Activated naive CD8-positive, alpha-beta T cell treated with anti-CD3 and anti-CD28 coated beads, Interleukin-2, amount 10 ng/mL, durations not matched to agents 7 days and 5 days (primary cell): ENCODE data around the gene RMC1. TPM values are rescaled to one million over a fixed set of nuclear protein-coding genes. Genes with fewer than 3 reads are reported as not detected.

Experiments
- ATAC-seq: fragments of 150-1000 bp; cut with Tn5 transposase; one replicate; pipeline ENCODE4 v1.10.0; 2021; ENCODE audit warnings: low read depth, moderate library complexity
- POLR2A ChIA-PET: fragments of 350-600 bp; sonication (Branson Sonifier 250); formaldehyde crosslinking; loops from one replicate; lab custom pipeline; 2021; ENCODE audit warnings: antibody characterized with exemption; lab: Charles Lee
- DNase-seq: peaks from one replicate; pipeline ENCODE4 v3.0.0; 2021
- H3K27ac Mint-ChIP-seq: one replicate; pipeline ENCODE4 v1.8.0; 2022; ENCODE audit warnings: mild to moderate bottlenecking, mixed read lengths
- H3K27me3 Mint-ChIP-seq: one replicate; pipeline ENCODE4 v1.8.0; 2022; ENCODE audit warnings: mild to moderate bottlenecking, moderate library complexity, mixed read lengths
- H3K36me3 Mint-ChIP-seq: one replicate; pipeline ENCODE4 v1.8.0; 2021; ENCODE audit warnings: mild to moderate bottlenecking, mixed read lengths
- H3K4me1 Mint-ChIP-seq: one replicate; pipeline ENCODE4 v1.8.0; 2021; ENCODE audit warnings: mixed read lengths
- H3K4me3 Mint-ChIP-seq: one replicate; pipeline ENCODE4 v1.8.0; 2022; ENCODE audit warnings: mild to moderate bottlenecking, moderate library complexity, mixed read lengths
- H3K9me3 Mint-ChIP-seq: one replicate; pipeline ENCODE4 v1.8.0; 2021; ENCODE audit warnings: mixed read lengths
- total RNA-seq, 2 experiments: library from RNA; stranded (reverse); gene quantifications; one replicate each; pipeline ENCODE4 v1.2.3, GENCODE V29; 2021

Gene RMC1
- 10 to 100 TPM; 55.8 to 58.3 TPM for total RNA-seq

GRCh38 chr18:23503038-23503962, at the start of gene RMC1:
Gene RMC1 (plus strand): TSS chr18:23503511. CDS start chr18:23503619, 108 bp downstream.
- peaks cover 11% of the 10 kb centered on the region for H3K36me3 Mint-ChIP-seq
- H3K27ac Mint-ChIP-seq: peak within 1 kb of the TSS; percentile 91
- H3K9me3 Mint-ChIP-seq: no peaks in the 10 kb centered on the region
- H3K27me3 Mint-ChIP-seq: no peaks in the 10 kb centered on the region
- DNase-seq: peak; percentile 99
- peak; percentile 85 for ATAC-seq
- peak within 1 kb of the TSS; percentile 93 for H3K4me3 Mint-ChIP-seq
- H3K4me1 Mint-ChIP-seq: peaks cover 48% of the 10 kb centered on the region
- POLR2A ChIA-PET: interaction anchor here (0.6 to 2.1 kb wide), 3 partner anchors 82 to 1904 kb away, joined by 3 to 8 read pairs (median 3); partner anchors contain the start of gene CABYR

GRCh38 chr18:23453680-23454058, 49.6 kb upstream of the RMC1 start:
- peaks cover 7% of the 10 kb centered on the region for H3K36me3 Mint-ChIP-seq
- peaks cover 41% of the 10 kb centered on the region for H3K4me1 Mint-ChIP-seq
- peak overlapping the region; percentile 99 for H3K4me3 Mint-ChIP-seq
- peak overlapping the region; percentile 87 for H3K27ac Mint-ChIP-seq
- peak; percentile 26 for ATAC-seq
- H3K9me3 Mint-ChIP-seq: no peaks in the 10 kb centered on the region
- no peak for DNase-seq
- POLR2A ChIA-PET: interaction anchor here (0.6 to 1.7 kb wide), 8 partner anchors 9 to 382 kb away, joined by 3 to 8 read pairs (median 3); partner anchors contain the start of gene NPC1
- peaks cover 4% of the 10 kb centered on the region for H3K27me3 Mint-ChIP-seq

GRCh38 chr18:23456835-23457234, 46.5 kb upstream of the RMC1 start:
- Mint-ChIP-seq H3K4me1 (peaks cover 52% of the 10 kb centered on the region), H3K4me3 (no peak overlapping the region), H3K9me3 (no peaks in the 10 kb centered on the region), H3K27me3 (no peaks in the 10 kb centered on the region), H3K27ac (no peak overlapping the region), H3K36me3 (peaks cover 8% of the 10 kb centered on the region)
- DNase-seq (no peak), ATAC-seq (no peak)
- POLR2A ChIA-PET: interaction anchor here (0.6 kb wide), 2 partner anchors 30 to 389 kb away, joined by 3 read pairs; no protein-coding TSS in a partner anchor

GRCh38 chr18:23458830-23459529, 44.3 kb upstream of the RMC1 start:
- ATAC-seq (peak; percentile 45), DNase-seq (no peak)
- POLR2A ChIA-PET: no interaction called here
- Mint-ChIP-seq H3K36me3 (peaks cover 24% of the 10 kb centered on the region), H3K4me1 (peaks cover 47% of the 10 kb centered on the region), H3K9me3 (no peaks in the 10 kb centered on the region), H3K4me3 (no peak overlapping the region), H3K27ac (no peak overlapping the region), H3K27me3 (no peaks in the 10 kb centered on the region)

- DNase-seq (no peak), ATAC-seq (no peak)
- H3K4me1 Mint-ChIP-seq: peaks cover 41% of the 10 kb centered on the region
- H3K27ac Mint-ChIP-seq: no peak overlapping the region
- H3K4me3 Mint-ChIP-seq: no peak overlapping the region
- no peaks in the 10 kb centered on the region for H3K9me3 Mint-ChIP-seq
- POLR2A ChIA-PET: no interaction called here
- no peaks in the 10 kb centered on the region for H3K27me3 Mint-ChIP-seq
- peaks cover 27% of the 10 kb centered on the region for H3K36me3 Mint-ChIP-seq
These were observed 43.8 kb upstream of the RMC1 start for GRCh38 chr18:23459530-23459921.

GRCh38 chr18:23460285-23461273, 42.7 kb upstream of the RMC1 start:
- no peak overlapping the region for H3K27ac Mint-ChIP-seq

GRCh38 chr18:23462876-23463275, 40.4 kb upstream of the RMC1 start:
- ATAC-seq (no peak), DNase-seq (no peak)
- peaks cover 28% of the 10 kb centered on the region for H3K4me1 Mint-ChIP-seq
- H3K36me3 Mint-ChIP-seq: peaks cover 29% of the 10 kb centered on the region
- H3K4me3 Mint-ChIP-seq: no peak overlapping the region
- no peaks in the 10 kb centered on the region for H3K27me3 Mint-ChIP-seq
- POLR2A ChIA-PET: no interaction called here
- no peaks in the 10 kb centered on the region for H3K9me3 Mint-ChIP-seq
- no peak overlapping the region for H3K27ac Mint-ChIP-seq

More at GRCh38 chr18:23460285-23461273, 42.7 kb upstream of the RMC1 start:
- Mint-ChIP-seq H3K36me3 (peaks cover 27% of the 10 kb centered on the region), H3K9me3 (no peaks in the 10 kb centered on the region), H3K4me3 (no peak overlapping the region), H3K4me1 (peaks cover 38% of the 10 kb centered on the region), H3K27me3 (no peaks in the 10 kb centered on the region)
- DNase-seq (no peak), ATAC-seq (no peak)
- POLR2A ChIA-PET: no interaction called here

GRCh38 chr18:23468753-23469459, 34.4 kb upstream of the RMC1 start:
- H3K36me3 Mint-ChIP-seq: peaks cover 22% of the 10 kb centered on the region
- no peaks in the 10 kb centered on the region for H3K9me3 Mint-ChIP-seq
- DNase-seq: no peak
- H3K4me3 Mint-ChIP-seq: no peak overlapping the region
- no peak overlapping the region for H3K27ac Mint-ChIP-seq
- no peaks in the 10 kb centered on the region for H3K4me1 Mint-ChIP-seq
- POLR2A ChIA-PET: no interaction called here
- no peak for ATAC-seq
- H3K27me3 Mint-ChIP-seq: no peaks in the 10 kb centered on the region

- Mint-ChIP-seq H3K27me3 (no peaks in the 10 kb centered on the region), H3K4me1 (peaks cover 1% of the 10 kb centered on the region), H3K9me3 (no peaks in the 10 kb centered on the region), H3K36me3 (peaks cover 25% of the 10 kb centered on the region), H3K4me3 (no peak overlapping the region), H3K27ac (peak overlapping the region; percentile 22)
- POLR2A ChIA-PET: interaction anchor here (0.7 to 1.3 kb wide), 2 partner anchors 11 to 17 kb away, joined by 3 read pairs; no protein-coding TSS in a partner anchor
- ATAC-seq (no peak), DNase-seq (no peak)
These were observed 32.5 kb upstream of the RMC1 start for GRCh38 chr18:23470620-23471387.

- no peak overlapping the region for H3K27ac Mint-ChIP-seq
- no peak overlapping the region for H3K4me3 Mint-ChIP-seq
- peaks cover 22% of the 10 kb centered on the region for H3K36me3 Mint-ChIP-seq
- no peaks in the 10 kb centered on the region for H3K27me3 Mint-ChIP-seq
- DNase-seq: no peak
- H3K4me1 Mint-ChIP-seq: peaks cover 1% of the 10 kb centered on the region
- POLR2A ChIA-PET: interaction anchor here (1.3 kb wide), 1 partner anchor 10 kb away, joined by 3 read pairs; no protein-coding TSS in a partner anchor
- no peak for ATAC-seq
- no peaks in the 10 kb centered on the region for H3K9me3 Mint-ChIP-seq
These were observed 31.8 kb upstream of the RMC1 start for GRCh38 chr18:23471486-23471885.

- Mint-ChIP-seq H3K4me1 (peaks cover 2% of the 10 kb centered on the region), H3K27ac (no peak overlapping the region), H3K9me3 (no peaks in the 10 kb centered on the region), H3K36me3 (peaks cover 22% of the 10 kb centered on the region), H3K27me3 (no peaks in the 10 kb centered on the region), H3K4me3 (no peak overlapping the region)
- DNase-seq (no peak), ATAC-seq (no peak)
- POLR2A ChIA-PET: no interaction called here
These were observed 23.3 kb upstream of the RMC1 start for GRCh38 chr18:23479829-23480505.
